Measurements from ENCODE around the gene NDUFS7. TPM values are rescaled to one million over a fixed set of nuclear protein-coding genes. Genes with fewer than 3 reads are reported as not detected.
A peak's percentile ranks its signal among the peaks of the same experiment; 100 is the strongest.

Gene NDUFS7
- total and polyA plus RNA-seq, 9 of the 15 experiments (the other 6 are each of a cell fraction or from before 2014, with no cell fraction given), result 6.0 to 271 (median 60.6) TPM

- DNase-seq (ENCODE audit: extremely low read depth in 1 of 4, low spot score in 3 of 4) (no peak), FAIRE-seq (no peak), ATAC-seq (no peak)
- Histone ChIP-seq H3K27me3 (ENCODE audit: control insufficient read depth in 2 of 2, insufficient read depth in 2 of 2, low read length in 2 of 2) (no peaks in the 10 kb centered on the region), H3K4me2 (ENCODE audit: insufficient read depth, low read length) (no peak overlapping the region), H3K4me1 (replicated peaks in 1 of 2; ENCODE audit: control insufficient read depth in 2 of 2, insufficient read depth in 2 of 2, low read length in 2 of 2) (peaks cover 12 to 44% of the 10 kb centered on the region in 2 experiments), H3K79me2 (ENCODE audit: control insufficient read depth, insufficient read depth, low read length) (no peaks in the 10 kb centered on the region), H3K9me3 (replicated peaks; ENCODE audit: control insufficient read depth, insufficient read depth, low read depth, low read length) (no peaks in the 10 kb centered on the region), H2AFZ (ENCODE audit: low read depth, low read length) (no peak overlapping the region), H3K27ac (ENCODE audit: extremely low read depth, low read depth, low read length) (no peak overlapping the region), H3K36me3 (ENCODE audit: control insufficient read depth, insufficient read depth, low read length) (peaks cover 78% of the 10 kb centered on the region), H4K20me1 (replicated peaks; ENCODE audit: control insufficient read depth, insufficient read depth, low read length) (no peaks in the 10 kb centered on the region), H3K9ac (ENCODE audit: insufficient read depth in 1 of 2, low read depth in 2 of 2, low read length in 2 of 2) (peak overlapping the region in 1 of 2 experiments; percentile 64; a peak in 2 of 4 replicates), H3K4me3 (no peak overlapping the region), H3K9me1 (ENCODE audit: control insufficient read depth, insufficient read depth, low read length) (no peaks in the 10 kb centered on the region)
- in situ Hi-C loops (cut with MboI) (no loop called here), intact Hi-C loops (cut with micrococcal nuclease) (no loop called here)
- TF ChIP-seq HMG20A (CRISPR knock-in tag; conservative IDR thresholded peaks at IDR 0.05), result no peak
- TF ChIP-seq ZBTB33 (CRISPR knock-in tag; IDR thresholded peaks at IDR 0.05), result peak; percentile 63
- TF ChIP-seq CAMTA2 (CRISPR knock-in tag; conservative IDR thresholded peaks at IDR 0.05), result no peak
- TF ChIP-seq PRMT5 (CRISPR knock-in tag; IDR thresholded peaks at IDR 0.05), result no peak
- TF ChIP-seq ADNP (tag; IDR thresholded peaks at IDR 0.05), result no peak
- no peak for TF ChIP-seq RFX5 (IDR thresholded peaks at IDR 0.05; ENCODE audit: low read depth, low read length)
- TF ChIP-seq ZNF224 (CRISPR knock-in tag; IDR thresholded peaks at IDR 0.05), result no peak
- TF ChIP-seq, protein P1, sequence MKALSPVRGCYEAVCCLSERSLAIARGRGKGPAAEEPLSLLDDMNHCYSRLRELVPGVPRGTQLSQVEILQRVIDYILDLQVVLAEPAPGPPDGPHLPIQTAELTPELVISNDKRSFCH (CRISPR knock-in tag; IDR thresholded peaks at IDR 0.05), result no peak
- TF ChIP-seq, protein P1 (tag; IDR thresholded peaks at IDR 0.05), result no peak
- peak; percentile 38; the same call in 1 of the 2 replicates for TF ChIP-seq RBFOX2 (IDR thresholded peaks at IDR 0.05; ENCODE audit: low read depth, low read length)
- TF ChIP-seq HDAC1 (IDR thresholded peaks at IDR 0.05), result no peak
- ChIA-PET POLR2A (interaction anchor here (0.9 to 3.0 kb wide), 2 partner anchors 14 to 102 kb away, joined by 3 to 10 read pairs; partner anchors contain the start of gene CIRBP), CTCF (ENCODE audit: low intra/inter-chr PET ratio) (interaction anchor here (0.7 to 1.8 kb wide), 3 partner anchors 91 to 126 kb away, joined by 3 to 7 read pairs (median 3); no protein-coding TSS in a partner anchor)
- 93% methylated on average over 47 of the region's 52 CpGs for WGBS (ENCODE audit: insufficient coverage, low coverage, missing lambda C conversion rate)
- no TSS peak for BruUV-seq (replicated peaks)
Measured at GRCh38 chr19:1370579-1371361, 12.9 kb upstream of the NDUFS7 start.
